H1 (cell line): ENCODE data around the gene PTCD3. TPM values are rescaled to one million over a fixed set of nuclear protein-coding genes. Genes with fewer than 3 reads are reported as not detected.

Experiments
- CTCF ChIA-PET: fragments of 300-600 bp; sonication (Branson Sonifier 250); formaldehyde crosslinking; loops from one replicate; lab custom pipeline; 2021; ENCODE audit not compliant: partially characterized antibody; lab: Charles Lee
- POLR2A ChIA-PET: fragments of 300-600 bp; sonication (Branson Sonifier 250); formaldehyde crosslinking; loops from one replicate; lab custom pipeline; 2021; ENCODE audit warnings: inconsistent platforms; ENCODE audit not compliant: partially characterized antibody; lab: Charles Lee
- DNase-seq, 2 experiments: peaks; one replicate each; pipeline versions ENCODE4 v3.0.0 to v3.0.0-alpha.2; 2010 to 2022; ENCODE audit warnings: low spot score in 2 of 2, low read depth in 1 of 2, mixed read lengths in 1 of 2
- FAIRE-seq: peaks from 2 replicates; lab custom pipeline; 2011; peaks lifted over from hg19 to GRCh38; lab: Jason Lieb, UNC
- H2AFZ ChIP-seq: 2 replicates; pipeline ENCODE4 v1.8.1; 2012; ENCODE audit warnings: low read length, inconsistent platforms
- H2AK5ac ChIP-seq: 2 replicates; pipeline ENCODE4 v1.6.1; 2013; ENCODE audit warnings: low read depth, low read length
- H2BK120ac ChIP-seq: replicated peaks from 2 replicates; pipeline ENCODE3; 2013; ENCODE audit warnings: low read depth, low read length, inconsistent platforms
- H2BK12ac ChIP-seq: 2 replicates; pipeline ENCODE4 v1.6.1; 2013; ENCODE audit warnings: low read depth, low read length
- H2BK15ac ChIP-seq: 2 replicates; pipeline ENCODE4 v1.6.1; 2013; ENCODE audit warnings: low read length
- H2BK20ac ChIP-seq: 2 replicates; pipeline ENCODE4 v1.6.1; 2013; ENCODE audit warnings: low read length
- H2BK5ac ChIP-seq: 2 replicates; pipeline ENCODE4 v1.6.1; 2013; ENCODE audit warnings: low read depth, low read length
- H3K14ac ChIP-seq: 2 replicates; pipeline ENCODE4 v1.6.1; 2013; ENCODE audit warnings: inconsistent platforms; ENCODE audit not compliant: insufficient read length
- H3K18ac ChIP-seq: 2 replicates; pipeline ENCODE4 v1.6.1; 2013; ENCODE audit warnings: low read length; ENCODE audit errors: extremely low read depth
- H3K23ac ChIP-seq: 2 replicates; pipeline ENCODE4 v1.6.1; 2013; ENCODE audit warnings: inconsistent platforms; ENCODE audit not compliant: insufficient read length
- H3K23me2 ChIP-seq: 2 replicates; pipeline ENCODE4 v1.6.1; 2013; ENCODE audit warnings: low read depth, low read length
- H3K27ac ChIP-seq: 2 replicates; pipeline ENCODE4 v1.6.1; 2011; ENCODE audit warnings: low read depth, low read length, inconsistent platforms
- H3K27me3 ChIP-seq, 4 experiments: replicated peaks in 1 of 4; 1 replicate in 1 of 4; 2 replicates in 3 of 4; pipeline versions ENCODE4 v1.6.1 to v1.8.1; 2011 to 2013; ENCODE audit warnings: low read length in 3 of 4, mild to moderate bottlenecking in 3 of 4, inconsistent platforms in 2 of 4, mixed read lengths in 2 of 4, moderate library complexity in 1 of 4; ENCODE audit not compliant: control insufficient read depth in 3 of 4, insufficient read depth in 3 of 4; ENCODE audit errors: extremely low read depth in 1 of 4
- H3K36me3 ChIP-seq, 4 experiments: 2 replicates each; pipeline versions ENCODE4 v1.6.1 to v1.8.1; 2011 to 2013; ENCODE audit warnings: mild to moderate bottlenecking in 4 of 4, low read length in 3 of 4, moderate library complexity in 2 of 4, control low read depth in 1 of 4, inconsistent platforms in 1 of 4; ENCODE audit not compliant: insufficient read depth in 4 of 4, control insufficient read depth in 2 of 4
- H3K4ac ChIP-seq: replicated peaks from 2 replicates; pipeline ENCODE3; 2013; ENCODE audit warnings: low read length, low read depth, mixed read lengths, inconsistent platforms; ENCODE audit not compliant: insufficient read length
- H3K4me1 ChIP-seq, 4 experiments: replicated peaks in 1 of 4; 1 replicate in 1 of 4; 2 replicates in 3 of 4; pipeline versions ENCODE4 v1.6.1 to v1.8.1; 2011 to 2013; ENCODE audit warnings: low read length in 3 of 4, inconsistent platforms in 2 of 4, mixed read lengths in 1 of 4; ENCODE audit not compliant: insufficient read depth in 4 of 4, control insufficient read depth in 3 of 4
- H3K4me2 ChIP-seq, 2 experiments: 2 replicates each; pipeline versions ENCODE4 v1.6.1 to v1.8.1; 2011 to 2013; ENCODE audit warnings: low read depth in 2 of 2, low read length in 2 of 2, control low read depth in 1 of 2, inconsistent platforms in 1 of 2, mild to moderate bottlenecking in 1 of 2; ENCODE audit not compliant: insufficient read depth in 1 of 2
- H3K4me3 ChIP-seq, 4 experiments: fragments of 200-600, 300-600 bp in 1 of 4; sonication (generic), shearing (Covaris generic), sonication (Bioruptor Twin) in 1 of 4; 2 replicates each; pipeline versions ENCODE4 v1.5.1 to v1.8.1; 2011 to 2016; ENCODE audit warnings: low read length in 4 of 4, low read depth in 3 of 4, control low read depth in 2 of 4, inconsistent platforms in 2 of 4, mild to moderate bottlenecking in 2 of 4, mixed read lengths in 1 of 4, moderate library complexity in 1 of 4; ENCODE audit not compliant: insufficient read depth in 2 of 4; ENCODE audit errors: extremely low read depth in 1 of 4
- H3K56ac ChIP-seq: replicated peaks from 2 replicates; pipeline ENCODE3; 2013; ENCODE audit warnings: low read depth, mild to moderate bottlenecking, mixed read lengths, low read length, inconsistent platforms; ENCODE audit not compliant: insufficient read length
- H3K79me1 ChIP-seq: 2 replicates; pipeline ENCODE4 v1.6.1; 2013; ENCODE audit warnings: low read depth, low read length, control low read depth
- H3K79me2 ChIP-seq, 2 experiments: 2 replicates each; pipeline versions ENCODE4 v1.6.1 to v1.8.1; 2012 to 2013; ENCODE audit warnings: low read length in 2 of 2, mild to moderate bottlenecking in 2 of 2, inconsistent platforms in 1 of 2; ENCODE audit not compliant: insufficient read depth in 2 of 2, control insufficient read depth in 1 of 2
- H3K9ac ChIP-seq, 4 experiments: replicated peaks in 1 of 4; 1 replicate in 1 of 4; 2 replicates in 3 of 4; pipeline versions ENCODE4 v1.6.1 to v1.8.1; 2011 to 2013; ENCODE audit warnings: low read depth in 3 of 4, low read length in 3 of 4, control low read depth in 2 of 4, mild to moderate bottlenecking in 2 of 4, moderate library complexity in 2 of 4, inconsistent platforms in 1 of 4; ENCODE audit errors: extremely low read depth in 1 of 4
- H3K9me3 ChIP-seq, 2 experiments: 2 replicates each; pipeline versions ENCODE4 v1.6.1 to v1.8.1; 2012 to 2013; ENCODE audit warnings: mild to moderate bottlenecking in 2 of 2, moderate library complexity in 2 of 2, control low read depth in 1 of 2, inconsistent platforms in 1 of 2, low read depth in 1 of 2, low read length in 1 of 2, mixed read lengths in 1 of 2; ENCODE audit not compliant: insufficient read depth in 2 of 2
- H4K20me1 ChIP-seq, 2 experiments: replicated peaks in 1 of 2; 2 replicates each; pipeline versions ENCODE3 to v1.8.1; 2011 to 2013; ENCODE audit warnings: inconsistent platforms in 2 of 2, low read length in 2 of 2, mild to moderate bottlenecking in 1 of 2; ENCODE audit not compliant: insufficient read depth in 2 of 2, control insufficient read depth in 1 of 2
- H4K5ac ChIP-seq: 2 replicates; pipeline ENCODE4 v1.6.1; 2013; ENCODE audit warnings: low read length, low read depth, mixed read lengths, inconsistent platforms; ENCODE audit not compliant: insufficient read length
- H4K8ac ChIP-seq: 2 replicates; pipeline ENCODE4 v1.8.0; 2013; ENCODE audit warnings: mild to moderate bottlenecking, moderate library complexity, low read length, inconsistent platforms; ENCODE audit not compliant: insufficient read depth; ENCODE audit errors: extremely low read depth
- H4K91ac ChIP-seq: replicated peaks from 2 replicates; pipeline ENCODE3; 2013; ENCODE audit warnings: low read length, mixed read lengths, inconsistent platforms; ENCODE audit not compliant: insufficient read length
- BRCA1 ChIP-seq: IDR thresholded peaks from 2 replicates; pipeline ENCODE4 v1.6.1; 2012; ENCODE audit warnings: low read depth, low read length, improper control_type of control experiment
- CBX8 ChIP-seq: fragments of 300-800, 300-1000 bp; sonication (generic); IDR thresholded peaks from 2 replicates; pipeline ENCODE4 v1.7.1; 2016; ENCODE audit warnings: low read depth, low read length, borderline replicate concordance
- CEBPB ChIP-seq: IDR thresholded peaks from 2 replicates; pipeline ENCODE4 v1.6.1; 2012; ENCODE audit warnings: low read depth, low read length
- CHD2 ChIP-seq: IDR thresholded peaks from 2 replicates; pipeline ENCODE4 v1.6.1; 2012; ENCODE audit warnings: low read length, improper control_type of control experiment
- CTBP2 ChIP-seq: IDR thresholded peaks from 2 replicates; pipeline ENCODE4 v1.7.0; 2011; ENCODE audit warnings: borderline replicate concordance, mild to moderate bottlenecking, moderate library complexity, mixed read lengths, low read length; ENCODE audit not compliant: insufficient read depth, insufficient read length
- FOSL1 ChIP-seq: IDR thresholded peaks from 2 replicates; pipeline ENCODE4 v1.6.1; 2011; ENCODE audit warnings: mild to moderate bottlenecking, low read depth, low read length, moderate library complexity; ENCODE audit not compliant: insufficient read depth
- GTF2F1 ChIP-seq: IDR thresholded peaks from 2 replicates; pipeline ENCODE4 v1.6.1; 2012; ENCODE audit warnings: low read depth, low read length, improper control_type of control experiment, borderline replicate concordance
- MAX ChIP-seq: IDR thresholded peaks from 2 replicates; pipeline ENCODE4 v1.6.1; 2012; ENCODE audit warnings: inconsistent platforms
- TBP ChIP-seq: IDR thresholded peaks from 2 replicates; pipeline ENCODE4 v1.6.1; 2011; ENCODE audit warnings: low read depth, low read length, improper control_type of control experiment
- TCF12 ChIP-seq: IDR thresholded peaks from 2 replicates; pipeline ENCODE4 v1.6.1; 2011; ENCODE audit warnings: low read depth, mild to moderate bottlenecking, low read length
- ZNF274 ChIP-seq: IDR thresholded peaks from 2 replicates; pipeline ENCODE4 v1.7.0; 2012; ENCODE audit warnings: low read length, borderline replicate concordance; ENCODE audit errors: extremely low read depth
- WGBS, 2 experiments: shearing (Covaris generic) in 1 of 2; methylation state at CpG; one replicate each; pipeline versions ENCODE4 v1.1.6 to v1.1.7; 2013 to 2015; ENCODE audit warnings: low lambda C conversion rate in 2 of 2, mixed read lengths in 2 of 2, inconsistent platforms in 1 of 2, low coverage in 1 of 2, missing lambda C conversion rate in 1 of 2; ENCODE audit not compliant: insufficient replicate concordance in 2 of 2, insufficient coverage in 1 of 2, insufficient read length in 1 of 2; ENCODE audit errors: extremely low coverage in 1 of 2, missing lambda C conversion rate in 1 of 2; 5-methylcytosine and 5-hydroxymethylcytosine counted together
- polyA plus RNA-seq, 7 experiments: library from polyadenylated mRNA; depleted of rRNA in 3 of 7; stranded (reverse) in 5 of 7; unstranded in 2 of 7; fragments of >200 nt in 5 of 7; fragments of 200-250 nt in 2 of 7; gene quantifications; 1 replicate in 5 of 7; 2 replicates in 1 of 7; 4 replicates in 1 of 7; pipeline versions ENCODE4 v1.2.1 to v1.2.3, GENCODE V29; 2011 to 2013; ENCODE audit warnings: missing spikeins in 2 of 7, mixed read lengths in 2 of 7
- total RNA-seq: library from RNA; stranded (reverse); fragmentation: NEBNext Ultra II Directional; extraction: Animal tissue kit (Norgen Biotek cat#: 25700); gene quantifications from 2 replicates; pipeline ENCODE4 v1.2.1, GENCODE V29; 2021
- TF ChIP-seq, protein P1 (sequence below): IDR thresholded peaks from 2 replicates; pipeline ENCODE4 v1.6.1; 2011; ENCODE audit warnings: low read depth, mild to moderate bottlenecking, low read length; ENCODE audit not compliant: insufficient read depth

The PTCD3 gene
- total and polyA plus RNA-seq, 2 of the 8 experiments (the other 6 are each of a cell fraction or from before 2014, with no cell fraction given) = 64.3 to 192 TPM

DNA sequence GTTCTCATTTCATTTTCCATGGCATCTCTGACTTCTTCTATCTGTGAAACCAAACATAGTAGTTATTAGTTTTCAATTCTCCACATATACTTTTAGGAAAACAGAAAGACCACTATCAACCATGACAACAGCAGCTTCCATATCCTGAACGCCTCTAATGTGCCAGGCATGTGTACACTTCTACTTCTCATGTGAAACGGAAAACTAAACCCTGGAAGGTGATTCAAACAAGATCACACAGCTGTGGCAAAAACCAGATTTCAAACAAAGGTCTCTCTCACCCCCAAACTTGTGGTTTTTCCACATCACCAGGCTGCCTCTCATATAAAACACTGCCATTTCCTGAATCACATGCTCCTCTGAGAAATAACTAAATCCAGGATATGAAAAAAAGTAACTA lies 41.8 kb downstream of the PTCD3 start:
- H2AFZ ChIP-seq = no peak overlapping the region
- H3K9ac ChIP-seq = no peak overlapping the region
- POLR2A ChIA-PET = interaction anchor here (1.5 kb wide), 1 partner anchor 63 kb away, joined by 4 read pairs; no protein-coding TSS in a partner anchor
- H3K18ac ChIP-seq = no peak overlapping the region
- H4K20me1 ChIP-seq = peaks cover 0 to 2% of the 10 kb centered on the region in 2 experiments
- peaks cover 18 to 77% (median 48%) of the 10 kb centered on the region in 4 experiments for H3K36me3 ChIP-seq
- no peak overlapping the region for H4K8ac ChIP-seq
- no peak overlapping the region for H4K91ac ChIP-seq
- no peak overlapping the region for H2BK20ac ChIP-seq
- no peak overlapping the region for H4K5ac ChIP-seq
- no peak overlapping the region for H3K14ac ChIP-seq
- H2BK120ac ChIP-seq = no peak overlapping the region
- 92% methylated on average over 2 of the region's 2 CpGs; no CpG with 5 or more reads in 1 of the 2 experiments for WGBS, 2 experiments
- no peak overlapping the region for H2BK5ac ChIP-seq
- CTCF ChIA-PET = interaction anchor here (1.0 to 1.6 kb wide), 3 partner anchors 60 to 226 kb away, joined by 3 to 4 read pairs (median 3); no protein-coding TSS in a partner anchor
- FAIRE-seq = no peak
- no peaks in the 10 kb centered on the region for H3K79me1 ChIP-seq
- H3K4me1 ChIP-seq = no peaks in the 10 kb centered on the region
- H2BK15ac ChIP-seq = no peak overlapping the region
- no peak for DNase-seq
- H3K4me3 ChIP-seq = no peak overlapping the region
- no peaks in the 10 kb centered on the region for H3K9me3 ChIP-seq
- H3K23ac ChIP-seq = no peak overlapping the region
- H3K4me2 ChIP-seq = no peak overlapping the region
- no peak overlapping the region for H3K4ac ChIP-seq
- H3K56ac ChIP-seq = no peak overlapping the region
- H3K23me2 ChIP-seq = no peaks in the 10 kb centered on the region
- no peak overlapping the region for H2AK5ac ChIP-seq
- no peak overlapping the region for H3K27ac ChIP-seq
- H3K79me2 ChIP-seq = no peaks in the 10 kb centered on the region
- no peaks in the 10 kb centered on the region for H3K27me3 ChIP-seq
- no peak overlapping the region for H2BK12ac ChIP-seq
- TF ChIP-seq MAX = no peak
- TF ChIP-seq TBP = no peak
- no peak for TF ChIP-seq CHD2
- TF ChIP-seq, protein P1, sequence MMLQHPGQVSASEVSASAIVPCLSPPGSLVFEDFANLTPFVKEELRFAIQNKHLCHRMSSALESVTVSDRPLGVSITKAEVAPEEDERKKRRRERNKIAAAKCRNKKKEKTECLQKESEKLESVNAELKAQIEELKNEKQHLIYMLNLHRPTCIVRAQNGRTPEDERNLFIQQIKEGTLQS = no peak
- TF ChIP-seq BRCA1 = no peak
- no peak for TF ChIP-seq FOSL1
- TF ChIP-seq TCF12 = no peak
- TF ChIP-seq CEBPB = no peak
- TF ChIP-seq CBX8 = no peak
- TF ChIP-seq CTBP2 = no peak
- TF ChIP-seq GTF2F1 = no peak
- no peak for TF ChIP-seq ZNF274
